ENCODE measurements around the gene GCDH. TPM values are rescaled to one million over a fixed set of nuclear protein-coding genes. Genes with fewer than 3 reads are reported as not detected.

Gene GCDH
- total RNA-seq, 1 donor from 2014 or later: 35.2 TPM

DNA sequence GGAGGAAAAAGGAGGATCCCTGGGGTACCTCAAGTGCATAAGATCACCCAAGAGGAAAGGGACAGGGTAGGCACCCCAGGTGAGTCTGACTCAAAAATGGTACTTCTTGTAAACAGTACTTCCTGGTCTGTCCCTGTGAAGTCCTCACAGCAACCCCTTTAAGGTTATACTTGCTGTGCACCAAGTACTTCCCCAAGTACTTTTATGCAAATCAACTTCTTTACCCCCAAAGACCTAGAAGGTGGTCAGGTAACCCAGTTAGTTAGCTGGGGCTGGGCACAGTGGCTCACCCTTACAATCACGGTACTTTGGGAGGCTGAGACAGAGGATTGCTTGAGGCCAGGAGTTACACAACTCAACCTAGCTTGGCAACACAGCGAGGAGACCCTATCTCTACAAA lies 49.9 kb downstream of the GCDH start:
- DNase-seq (ENCODE audit: low read depth): no peak
- TF ChIP-seq, protein P1, sequence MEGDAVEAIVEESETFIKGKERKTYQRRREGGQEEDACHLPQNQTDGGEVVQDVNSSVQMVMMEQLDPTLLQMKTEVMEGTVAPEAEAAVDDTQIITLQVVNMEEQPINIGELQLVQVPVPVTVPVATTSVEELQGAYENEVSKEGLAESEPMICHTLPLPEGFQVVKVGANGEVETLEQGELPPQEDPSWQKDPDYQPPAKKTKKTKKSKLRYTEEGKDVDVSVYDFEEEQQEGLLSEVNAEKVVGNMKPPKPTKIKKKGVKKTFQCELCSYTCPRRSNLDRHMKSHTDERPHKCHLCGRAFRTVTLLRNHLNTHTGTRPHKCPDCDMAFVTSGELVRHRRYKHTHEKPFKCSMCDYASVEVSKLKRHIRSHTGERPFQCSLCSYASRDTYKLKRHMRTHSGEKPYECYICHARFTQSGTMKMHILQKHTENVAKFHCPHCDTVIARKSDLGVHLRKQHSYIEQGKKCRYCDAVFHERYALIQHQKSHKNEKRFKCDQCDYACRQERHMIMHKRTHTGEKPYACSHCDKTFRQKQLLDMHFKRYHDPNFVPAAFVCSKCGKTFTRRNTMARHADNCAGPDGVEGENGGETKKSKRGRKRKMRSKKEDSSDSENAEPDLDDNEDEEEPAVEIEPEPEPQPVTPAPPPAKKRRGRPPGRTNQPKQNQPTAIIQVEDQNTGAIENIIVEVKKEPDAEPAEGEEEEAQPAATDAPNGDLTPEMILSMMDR (IDR thresholded peaks at IDR 0.05; ENCODE audit: insufficient read depth, low read length, poor library complexity, severe bottlenecking): no peak
- H3K27me3 ChIP-seq (ENCODE audit: control insufficient read depth, insufficient read depth, low read length): no peaks in the 10 kb centered on the region
- H3K36me3 ChIP-seq (ENCODE audit: control insufficient read depth, insufficient read depth, low read length): peaks cover 5% of the 10 kb centered on the region
- no peak overlapping the region for H3K4me3 ChIP-seq (ENCODE audit: low read depth, low read length)

- Histone ChIP-seq H3K36me3 (ENCODE audit: control insufficient read depth, insufficient read depth, low read length) (peaks cover 6% of the 10 kb centered on the region), H3K4me3 (ENCODE audit: low read depth, low read length) (no peak overlapping the region), H3K27me3 (ENCODE audit: control insufficient read depth, insufficient read depth, low read length) (no peaks in the 10 kb centered on the region)
- TF ChIP-seq, protein P1 (IDR thresholded peaks at IDR 0.05; ENCODE audit: insufficient read depth, low read length, poor library complexity, severe bottlenecking): no peak
- no peak for DNase-seq (ENCODE audit: low read depth)
Measured at GRCh38 chr19:12943437-12944044, 52.6 kb downstream of the GCDH start.

GRCh38 chr19:12944104-12944674 lies 53.2 kb downstream of the GCDH start:
- TF ChIP-seq, protein P1 (IDR thresholded peaks at IDR 0.05; ENCODE audit: insufficient read depth, low read length, poor library complexity, severe bottlenecking): no peak
- Histone ChIP-seq H3K4me3 (ENCODE audit: low read depth, low read length) (no peak overlapping the region), H3K27me3 (ENCODE audit: control insufficient read depth, insufficient read depth, low read length) (no peaks in the 10 kb centered on the region), H3K36me3 (ENCODE audit: control insufficient read depth, insufficient read depth, low read length) (peaks cover 6% of the 10 kb centered on the region)
- no peak for DNase-seq (ENCODE audit: low read depth)

DNA sequence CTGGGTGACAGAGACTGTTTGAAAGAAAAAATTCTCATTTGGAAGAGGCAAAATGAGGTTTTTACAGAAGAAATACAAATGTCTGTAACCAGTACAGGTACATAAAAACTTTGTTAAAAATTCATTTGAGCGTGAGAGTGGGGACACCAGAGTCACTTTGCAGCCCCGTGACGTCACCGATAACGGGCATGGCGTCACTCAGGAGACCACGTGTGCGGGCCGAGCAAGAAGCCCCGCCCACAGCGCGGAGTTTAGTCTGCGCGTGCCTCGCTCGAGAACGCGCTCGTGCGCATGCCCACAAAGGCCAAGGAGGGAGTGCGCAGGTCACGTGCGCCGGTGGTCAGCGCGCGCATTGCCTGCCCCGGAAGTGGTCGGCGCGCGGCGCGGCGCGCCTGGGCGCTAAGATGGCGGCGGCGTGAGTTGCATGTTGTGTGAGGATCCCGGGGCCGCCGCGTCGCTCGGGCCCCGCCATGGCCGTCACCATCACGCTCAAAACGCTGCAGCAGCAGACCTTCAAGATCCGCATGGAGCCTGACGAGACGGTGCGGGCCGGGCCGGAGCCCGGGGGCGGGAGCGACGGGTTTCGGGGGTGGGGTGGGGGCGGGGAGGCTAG lies 54.6 kb downstream of the GCDH start, which contains the start of gene RAD23A:
Gene RAD23A, plus strand, starts transcription at position 384 of the 613 bp plus-strand sequence. Its CDS starts 87 bp downstream, at position 471.
- Histone ChIP-seq H3K4me3 (ENCODE audit: low read depth, low read length) (peak within 1 kb of the TSS; percentile 88), H3K27me3 (ENCODE audit: control insufficient read depth, insufficient read depth, low read length) (no peaks in the 10 kb centered on the region), H3K36me3 (ENCODE audit: control insufficient read depth, insufficient read depth, low read length) (peaks cover 6% of the 10 kb centered on the region)
- TF ChIP-seq, protein P1 (IDR thresholded peaks at IDR 0.05; ENCODE audit: insufficient read depth, low read length, poor library complexity, severe bottlenecking): no peak
- DNase-seq (ENCODE audit: low read depth): peak; percentile 80

DNA sequence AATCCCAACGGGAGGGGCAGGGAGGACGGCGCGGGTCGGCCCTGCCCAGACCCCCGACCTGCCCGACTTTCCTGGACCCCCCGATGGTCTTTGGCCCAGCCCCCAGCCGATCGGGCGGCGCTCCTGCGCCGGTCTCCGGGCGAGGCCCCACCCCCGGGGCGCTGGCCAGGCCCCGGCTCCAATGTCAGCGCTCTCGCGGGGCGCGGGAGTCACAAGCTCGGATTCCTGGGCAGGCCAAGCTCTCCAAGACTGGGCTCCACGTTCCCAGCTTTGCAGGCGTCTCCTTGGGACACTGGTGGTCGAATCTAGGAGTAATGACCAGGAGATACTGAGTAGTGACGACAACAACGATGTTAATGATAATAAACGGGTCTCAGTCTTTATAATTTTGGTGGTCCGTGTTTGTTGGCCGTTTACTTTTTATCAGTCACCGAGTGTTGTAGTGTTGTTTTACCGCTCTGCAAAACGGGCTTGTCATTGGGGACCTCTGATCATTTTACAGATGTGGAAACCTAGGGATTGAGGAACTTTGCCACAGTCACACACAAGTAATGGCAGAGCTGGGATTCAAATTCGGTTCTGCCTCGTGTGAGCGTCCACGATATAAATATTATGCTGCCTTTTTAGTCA lies 55.2 kb downstream of the GCDH start:
- no peak for DNase-seq (ENCODE audit: low read depth)
- H3K27me3 ChIP-seq (ENCODE audit: control insufficient read depth, insufficient read depth, low read length): no peaks in the 10 kb centered on the region
- H3K4me3 ChIP-seq (ENCODE audit: low read depth, low read length): peak overlapping the region; percentile 88
- TF ChIP-seq, protein P1 (IDR thresholded peaks at IDR 0.05; ENCODE audit: insufficient read depth, low read length, poor library complexity, severe bottlenecking): no peak
- H3K36me3 ChIP-seq (ENCODE audit: control insufficient read depth, insufficient read depth, low read length): peaks cover 5% of the 10 kb centered on the region
